ENCODE results near the gene RAB27A. TPM values are rescaled to one million over a fixed set of nuclear protein-coding genes. Genes with fewer than 3 reads are reported as not detected.
A peak's percentile ranks its signal among the peaks of the same experiment; 100 is the strongest.
"Not testable (repeated sequence)": the region's sequence is repeated elsewhere in the genome, so short reads cannot be mapped to it uniquely, and the experiment has no call there.

RAB27A gene
- total and polyA plus RNA-seq, 11 donors = 1.4 to 17.2 (median 4.2) TPM

DNA sequence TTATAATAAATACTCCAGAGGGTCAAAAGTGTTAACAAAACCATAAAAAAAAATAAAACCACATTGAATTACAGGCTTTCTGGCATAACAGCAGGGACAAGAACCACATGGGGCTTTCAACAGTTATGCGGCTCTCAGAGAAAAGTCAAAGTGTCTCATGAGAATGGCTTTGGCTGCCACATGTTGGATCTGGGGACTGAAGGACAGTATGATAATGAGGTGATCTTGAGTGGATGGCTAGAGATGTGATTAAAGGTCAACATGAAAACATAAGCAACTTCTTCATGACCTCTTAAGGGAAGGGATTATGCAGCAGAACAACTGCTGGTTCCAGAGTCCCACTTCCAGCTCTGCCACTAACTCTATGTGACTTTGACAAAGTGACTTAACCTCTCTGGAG lies 5.2 kb downstream of the RAB27A start:
- H3K36me3 ChIP-seq = no peaks in the 10 kb centered on the region
- ATAC-seq (no peak), DNase-seq (no peak)
- 60 to 71% (median 66%) methylated on average over 1 of the region's 1 CpG for WGBS, 4 donors
- intact Hi-C loops (cut with DNase I) = loop anchor here in 1 of 10 donors (5.0 kb wide), 1 partner anchor 62 kb away; no protein-coding TSS in a partner anchor
- peak overlapping the region in 1 of 12 donors; percentile 9 for H3K27ac ChIP-seq
- peaks cover 0 to 82% (median 0%) of the 10 kb centered on the region in 12 donors for H3K4me1 ChIP-seq
- no peaks in the 10 kb centered on the region for H3K9me3 ChIP-seq
- H3K27me3 ChIP-seq = no peaks in the 10 kb centered on the region
- TF ChIP-seq CTCF (IDR thresholded peaks at IDR 0.05) = no peak
- TF ChIP-seq POLR2A (IDR thresholded peaks at IDR 0.05) = no peak
- H3K4me3 ChIP-seq = no peak overlapping the region

- Histone ChIP-seq H3K27me3 (no peaks in the 10 kb centered on the region), H3K4me1 (peaks cover 0 to 84% (median 0%) of the 10 kb centered on the region in 12 donors), H3K4me3 (no peak overlapping the region), H3K9me3 (no peaks in the 10 kb centered on the region), H3K27ac (peak overlapping the region in 1 of 12 donors; percentile 79), H3K36me3 (no peaks in the 10 kb centered on the region)
- WGBS, 4 donors = 84 to 94% (median 91%) methylated on average over 6 of the region's 6 CpGs
- intact Hi-C loops (cut with DNase I) = loop anchor here in 1 of 10 donors (5.0 kb wide), 1 partner anchor 61 kb away; no protein-coding TSS in a partner anchor
- no peak for DNase-seq
- ATAC-seq = no peak
- TF ChIP-seq CTCF (IDR thresholded peaks at IDR 0.05) = no peak
- TF ChIP-seq POLR2A (IDR thresholded peaks at IDR 0.05) = no peak
These were observed 6.0 kb downstream of the RAB27A start for GRCh38 chr15:55283379-55284147.

DNA sequence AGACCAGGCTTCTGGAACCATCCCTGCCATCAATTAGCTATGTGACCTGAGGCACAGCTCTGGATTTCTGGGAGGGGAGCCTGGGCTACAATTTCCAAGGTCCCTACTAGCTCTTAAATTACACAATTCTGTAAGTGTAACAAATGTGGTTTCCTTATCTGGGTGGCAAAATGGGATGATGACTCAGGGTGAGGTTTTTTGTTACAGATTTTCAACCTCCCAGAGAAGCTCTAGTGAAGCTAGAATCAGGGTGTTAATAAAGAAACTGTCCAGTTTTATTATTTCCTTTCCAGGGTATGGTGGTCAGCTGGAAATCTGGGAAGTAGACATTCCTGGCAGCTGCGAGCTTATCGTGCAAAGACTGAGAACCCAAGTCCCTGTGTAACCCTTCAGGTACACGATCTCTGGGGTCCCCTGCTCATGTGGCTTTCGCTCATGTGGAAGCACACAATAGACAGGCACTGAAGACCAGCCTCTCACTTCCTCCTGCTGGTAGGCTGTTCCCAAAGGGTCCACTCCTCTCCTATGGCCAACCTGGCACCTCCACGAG lies 7.3 kb downstream of the RAB27A start:
- intact Hi-C loops (cut with DNase I) = loop anchor here in 1 of 10 donors (5.0 kb wide), 1 partner anchor 60 kb away; no protein-coding TSS in a partner anchor
- TF ChIP-seq CTCF (IDR thresholded peaks at IDR 0.05) (no peak), POLR2A (IDR thresholded peaks at IDR 0.05) (no peak)
- 63 to 71% (median 68%) methylated on average over 5 of the region's 5 CpGs for WGBS, 4 donors
- Histone ChIP-seq H3K9me3 (no peaks in the 10 kb centered on the region), H3K27me3 (no peaks in the 10 kb centered on the region), H3K36me3 (no peaks in the 10 kb centered on the region), H3K4me1 (peaks cover 0 to 87% (median 0%) of the 10 kb centered on the region in 12 donors), H3K4me3 (peak overlapping the region in 1 of 12 donors; percentile 13), H3K27ac (peak overlapping the region in 2 of 12 donors; percentile 28 to 79)
- DNase-seq (no peak), ATAC-seq (peak in 2 of 4 donors; percentile 14 to 52)

GRCh38 chr15:55281517-55282228 lies 7.9 kb downstream of the RAB27A start:
- no peak for ATAC-seq
- no peaks in the 10 kb centered on the region for H3K9me3 ChIP-seq
- H3K4me1 ChIP-seq = peaks cover 0 to 94% (median 0%) of the 10 kb centered on the region in 12 donors
- no peaks in the 10 kb centered on the region for H3K36me3 ChIP-seq
- TF ChIP-seq POLR2A (IDR thresholded peaks at IDR 0.05) (no peak), CTCF (IDR thresholded peaks at IDR 0.05) (no peak)
- no peak overlapping the region for H3K4me3 ChIP-seq
- no peaks in the 10 kb centered on the region for H3K27me3 ChIP-seq
- intact Hi-C loops (cut with DNase I) = loop anchor here in 1 of 10 donors (5.0 kb wide), 1 partner anchor 59 kb away; no protein-coding TSS in a partner anchor
- DNase-seq = no peak
- H3K27ac ChIP-seq = peak overlapping the region in 1 of 12 donors; percentile 79

DNA sequence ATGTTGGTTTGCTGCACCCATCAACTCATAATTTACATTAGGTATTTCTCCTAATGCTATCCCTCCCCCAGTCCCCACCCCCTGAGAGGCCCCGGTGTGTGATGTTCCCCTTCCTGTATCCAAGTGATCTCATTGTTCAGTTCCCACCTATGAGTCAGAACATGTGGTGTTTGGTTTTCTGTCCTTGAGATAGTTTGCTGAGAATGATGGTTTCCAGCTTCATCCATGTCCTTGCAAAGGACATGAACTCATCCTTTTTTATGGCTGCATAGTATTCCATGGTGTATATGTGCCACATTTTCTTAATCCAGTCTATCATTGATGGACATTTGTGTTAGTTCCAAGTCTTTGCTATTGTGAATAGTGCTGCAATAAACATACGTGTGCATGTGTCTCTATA lies 9.0 kb downstream of the RAB27A start:
- WGBS, 4 donors = 82 to 96% (median 83%) methylated on average over 2 of the region's 2 CpGs
- H3K36me3 ChIP-seq, DNase-seq, H3K9me3 ChIP-seq, ATAC-seq, H3K4me3 ChIP-seq, H3K27me3 ChIP-seq: not testable (repeated sequence)
- Histone ChIP-seq H3K27ac (peak overlapping the region in 1 of 12 donors; percentile 79), H3K4me1 (peaks cover 0 to 95% (median 0%) of the 10 kb centered on the region in 12 donors)
- intact Hi-C loops (cut with DNase I) = loop anchor here in 1 of 10 donors (5.0 kb wide), 1 partner anchor 58 kb away; no protein-coding TSS in a partner anchor
